ENCODE measurements around the gene RIC8A. TPM values are rescaled to one million over a fixed set of nuclear protein-coding genes. Genes with fewer than 3 reads are reported as not detected.
A peak's percentile ranks its signal among the peaks of the same experiment; 100 is the strongest.
"Not testable (repeated sequence)": the region's sequence is repeated elsewhere in the genome, so short reads cannot be mapped to it uniquely, and the experiment has no call there.

RIC8A gene
- total RNA-seq, 1 donor from 2014 or later = 103 TPM

DNA sequence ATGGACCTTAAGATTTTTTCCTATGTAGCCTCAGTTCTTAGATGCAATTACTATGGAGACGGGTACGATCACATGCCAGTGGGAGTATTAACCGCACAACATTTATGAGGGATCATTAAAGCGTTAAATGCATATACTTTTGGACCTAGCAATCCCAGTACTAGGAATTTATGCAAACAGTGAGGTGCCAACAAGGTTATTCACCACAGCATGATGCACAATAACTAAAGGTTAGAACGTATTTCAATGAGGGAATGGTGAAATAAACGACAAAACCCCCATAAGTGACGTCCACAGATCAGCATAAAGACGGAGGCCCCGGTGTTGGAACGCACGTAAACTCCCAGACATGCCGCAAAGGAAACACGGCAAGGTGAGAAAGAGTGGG lies 28.1 kb downstream of the RIC8A start:
- ATAC-seq (peak in 1 of 2 donors; percentile 24), DNase-seq (no peak)
- H3K27me3 ChIP-seq (ENCODE audit: low read depth) = no peaks in the 10 kb centered on the region
- no peaks in the 10 kb centered on the region for H3K9me3 ChIP-seq
- H3K27ac ChIP-seq = peak overlapping the region; percentile 96
- intact Hi-C loops (cut with DNase I) = no loop called here
- peaks cover 22% of the 10 kb centered on the region for H3K36me3 ChIP-seq
- peaks cover 27% of the 10 kb centered on the region for H3K4me1 ChIP-seq
- TF ChIP-seq, protein P1, sequence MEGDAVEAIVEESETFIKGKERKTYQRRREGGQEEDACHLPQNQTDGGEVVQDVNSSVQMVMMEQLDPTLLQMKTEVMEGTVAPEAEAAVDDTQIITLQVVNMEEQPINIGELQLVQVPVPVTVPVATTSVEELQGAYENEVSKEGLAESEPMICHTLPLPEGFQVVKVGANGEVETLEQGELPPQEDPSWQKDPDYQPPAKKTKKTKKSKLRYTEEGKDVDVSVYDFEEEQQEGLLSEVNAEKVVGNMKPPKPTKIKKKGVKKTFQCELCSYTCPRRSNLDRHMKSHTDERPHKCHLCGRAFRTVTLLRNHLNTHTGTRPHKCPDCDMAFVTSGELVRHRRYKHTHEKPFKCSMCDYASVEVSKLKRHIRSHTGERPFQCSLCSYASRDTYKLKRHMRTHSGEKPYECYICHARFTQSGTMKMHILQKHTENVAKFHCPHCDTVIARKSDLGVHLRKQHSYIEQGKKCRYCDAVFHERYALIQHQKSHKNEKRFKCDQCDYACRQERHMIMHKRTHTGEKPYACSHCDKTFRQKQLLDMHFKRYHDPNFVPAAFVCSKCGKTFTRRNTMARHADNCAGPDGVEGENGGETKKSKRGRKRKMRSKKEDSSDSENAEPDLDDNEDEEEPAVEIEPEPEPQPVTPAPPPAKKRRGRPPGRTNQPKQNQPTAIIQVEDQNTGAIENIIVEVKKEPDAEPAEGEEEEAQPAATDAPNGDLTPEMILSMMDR (IDR thresholded peaks at IDR 0.05) = no peak
- peak overlapping the region; percentile 94 for H3K4me3 ChIP-seq

DNA sequence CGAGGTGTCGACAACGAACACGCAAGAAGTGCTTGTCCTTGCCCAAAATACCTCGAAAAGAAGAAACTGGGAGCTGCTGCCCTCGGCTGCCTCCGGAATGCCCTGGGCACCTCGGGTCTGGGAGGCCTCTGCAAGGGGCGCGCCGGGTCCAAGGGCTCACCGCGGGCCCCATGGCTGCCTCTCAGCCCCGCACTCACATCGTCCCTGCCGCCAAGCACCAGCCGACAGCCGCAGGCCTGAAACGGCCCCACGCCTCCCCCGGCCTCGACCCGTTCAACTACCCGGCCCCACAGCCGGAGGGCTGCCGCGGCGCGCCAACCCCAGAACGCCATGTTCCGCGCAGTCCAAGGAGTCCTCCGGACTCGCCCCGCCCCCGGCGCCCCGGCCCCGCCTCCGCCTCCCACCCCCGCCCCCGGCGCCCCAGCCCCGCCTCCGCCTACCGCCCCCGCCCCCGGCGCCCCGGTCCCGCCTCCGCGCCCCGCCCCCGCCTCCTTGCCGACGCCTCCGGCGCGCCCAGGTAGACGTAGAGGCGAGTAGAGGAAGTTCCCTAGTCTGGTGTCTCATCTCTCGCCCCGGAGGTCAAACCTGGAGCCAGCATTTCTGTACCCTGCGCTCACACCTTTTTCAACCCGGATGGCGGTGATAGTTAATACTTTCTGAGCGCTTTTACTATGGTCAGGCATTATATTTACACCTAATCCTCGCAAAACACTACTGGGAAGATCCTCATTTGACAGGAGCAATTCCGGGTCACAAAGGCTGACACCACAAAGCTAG lies 28.7 kb downstream of the RIC8A start, which contains the start of gene SIRT3:
SIRT3 (minus strand) TSS at position 346 of the 777 bp plus-strand sequence; CDS start at position 332, 14 bp downstream.
- TF ChIP-seq, protein P1 (IDR thresholded peaks at IDR 0.05) = no peak
- H3K27ac ChIP-seq = peak within 1 kb of the TSS; percentile 96
- peaks cover 28% of the 10 kb centered on the region for H3K36me3 ChIP-seq
- DNase-seq = peak; percentile 89
- ATAC-seq = peak; percentile 95 to 96
- no peaks in the 10 kb centered on the region for H3K9me3 ChIP-seq
- H3K4me1 ChIP-seq = peaks cover 27% of the 10 kb centered on the region
- no peaks in the 10 kb centered on the region for H3K27me3 ChIP-seq (ENCODE audit: low read depth)
- intact Hi-C loops (cut with DNase I) = no loop called here
- peak within 1 kb of the TSS; percentile 94 for H3K4me3 ChIP-seq

DNA sequence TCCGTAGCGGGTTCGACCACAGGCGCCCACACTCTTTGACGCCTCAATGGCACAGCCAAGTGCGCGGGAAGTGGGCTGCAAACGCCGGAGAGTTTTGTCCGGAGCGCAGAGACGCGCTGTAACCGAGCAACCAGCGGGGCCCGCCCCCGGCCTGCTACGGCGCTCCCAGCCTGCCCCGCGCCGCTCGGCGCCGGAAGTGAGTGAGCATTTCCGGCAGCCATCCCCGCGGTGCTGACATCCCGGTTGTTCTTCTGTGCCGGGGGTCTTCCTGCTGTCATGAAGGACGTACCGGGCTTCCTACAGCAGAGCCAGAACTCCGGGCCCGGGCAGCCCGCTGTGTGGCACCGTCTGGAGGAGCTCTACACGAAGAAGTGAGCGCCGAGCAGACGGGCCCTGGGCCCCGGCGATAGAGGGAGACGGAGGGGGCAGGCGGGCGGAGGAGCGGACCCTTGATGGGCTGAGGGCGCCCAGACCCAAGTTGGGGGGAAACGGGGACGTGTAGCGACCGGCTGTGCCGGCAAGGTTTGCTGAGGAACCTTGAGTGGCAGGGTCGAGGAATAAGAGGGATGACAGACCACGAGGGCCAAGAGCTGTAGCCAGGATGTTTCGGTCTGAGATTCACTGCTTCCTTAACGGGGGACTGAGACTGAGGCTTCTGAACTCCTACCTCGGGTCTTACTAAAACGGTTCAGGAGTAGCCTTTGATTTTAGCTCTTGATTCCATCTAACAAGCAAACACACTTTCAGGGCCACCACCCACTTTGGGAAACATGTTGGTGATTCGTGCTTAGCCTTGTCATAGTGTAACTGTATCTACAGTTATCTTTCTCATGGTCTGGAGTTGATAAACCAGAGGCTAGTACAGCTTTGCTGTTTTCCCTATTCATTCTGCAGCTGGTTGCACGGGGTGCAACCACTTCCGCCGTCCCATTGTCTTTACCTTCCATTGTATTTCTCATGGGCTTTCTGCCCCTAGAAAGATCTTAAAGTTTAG lies 29.6 kb downstream of the RIC8A start, which contains the start of gene PSMD13:
PSMD13 (plus strand) TSS at position 203 of the 994 bp plus-strand sequence; CDS start at position 277, 74 bp downstream.
- TF ChIP-seq, protein P1 (IDR thresholded peaks at IDR 0.05) = no peak
- H3K4me1 ChIP-seq = peaks cover 27% of the 10 kb centered on the region

DNA sequence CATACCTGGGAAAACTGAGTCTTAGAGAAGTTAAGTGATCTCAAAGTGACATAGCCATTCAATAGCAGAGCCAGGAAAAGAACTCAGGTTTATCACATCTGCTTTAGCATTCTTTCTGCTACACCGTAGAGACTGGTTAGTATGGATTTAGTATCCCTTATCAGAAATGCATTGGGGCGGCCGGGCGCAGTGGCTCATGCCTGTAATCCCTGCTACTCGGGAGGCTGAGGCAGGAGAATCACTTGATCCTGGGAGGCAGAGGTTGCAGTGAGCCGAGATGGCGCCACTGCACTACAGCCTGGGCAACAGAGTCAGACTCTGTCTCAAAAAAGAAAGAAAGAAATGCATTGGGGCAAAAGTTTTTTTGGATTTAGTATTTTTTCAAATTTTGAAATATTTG lies 30.8 kb downstream of the RIC8A start:
- ATAC-seq; H3K27me3 ChIP-seq (ENCODE audit: low read depth); H3K4me3 ChIP-seq; intact Hi-C loops (cut with DNase I); H3K27ac ChIP-seq; H3K9me3 ChIP-seq; DNase-seq: not testable (repeated sequence)
- Histone ChIP-seq H3K36me3 (peaks cover 46% of the 10 kb centered on the region), H3K4me1 (peaks cover 27% of the 10 kb centered on the region)

More for the DNA sequence above, 29.6 kb downstream of the RIC8A start, which contains the start of gene PSMD13:
- no peaks in the 10 kb centered on the region for H3K27me3 ChIP-seq (ENCODE audit: low read depth)
- intact Hi-C loops (cut with DNase I) = no loop called here
- peak within 1 kb of the TSS; percentile 96 for H3K27ac ChIP-seq
- ATAC-seq (peak; percentile 95 to 96), DNase-seq (peak; percentile 94)
- H3K4me3 ChIP-seq = peak within 1 kb of the TSS; percentile 94
- peaks cover 33% of the 10 kb centered on the region for H3K36me3 ChIP-seq
- H3K9me3 ChIP-seq = no peaks in the 10 kb centered on the region

DNA sequence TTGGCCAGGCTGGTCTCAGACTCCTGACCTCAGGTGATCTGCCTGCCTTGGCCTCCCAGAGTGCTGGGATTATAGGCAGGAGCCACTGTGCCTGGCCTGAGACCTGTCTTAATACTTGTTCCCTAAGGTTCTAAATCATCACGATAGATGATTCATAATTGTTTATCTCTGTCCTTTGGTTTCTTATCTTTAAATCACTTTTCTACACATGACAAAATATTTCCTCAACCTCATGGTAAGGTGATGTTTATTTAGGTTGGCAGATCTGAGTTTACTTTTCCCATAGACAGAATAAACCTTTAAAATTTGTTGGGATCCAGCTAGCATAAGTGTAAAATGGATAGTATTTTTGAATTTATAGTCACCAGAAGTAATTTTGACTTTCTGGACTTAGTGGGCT lies 32.8 kb downstream of the RIC8A start:
- Histone ChIP-seq H3K9me3 (no peaks in the 10 kb centered on the region), H3K27me3 (ENCODE audit: low read depth) (no peaks in the 10 kb centered on the region), H3K4me3 (no peak overlapping the region), H3K27ac (no peak overlapping the region), H3K4me1 (peaks cover 19% of the 10 kb centered on the region), H3K36me3 (peaks cover 66% of the 10 kb centered on the region)
- DNase-seq = no peak
- ATAC-seq = no peak
- intact Hi-C loops (cut with DNase I) = no loop called here
- TF ChIP-seq, protein P1 (IDR thresholded peaks at IDR 0.05) = no peak
